Heart left ventricle (tissue), 13 donors: ENCODE measurements around the gene LCK.
A peak's percentile ranks its signal among the peaks of the same experiment; 100 is the strongest.

Experiments used
- POLR2A ChIP-seq, 2 donors: fragments of 450-650 bp; IDR thresholded peaks; one replicate each; pipeline ENCODE4 v1.6.1; 2017; ENCODE audit warnings: antibody characterized with exemption in 2 of 2, mild to moderate bottlenecking in 2 of 2, moderate library complexity in 2 of 2
- TF ChIP-seq, protein P1 (sequence below), 12 donors: fragments of 200-600 bp; sonication (generic) in 4 of 12; IDR thresholded peaks; one replicate each; pipeline versions ENCODE4 v1.5.0 to v1.8.0; 2018 to 2022; ENCODE audit warnings: antibody characterized with exemption in 12 of 12, mild to moderate bottlenecking in 5 of 12
- donor health status: ischemic (EF 13 %, LVEDD 7.1; RV severe dilation, severe dysfunction).
- donor health status: DM: no; HTN: yes; CAD: no.
- donor health status: DM: no; HTN: no; CAD: no.
- donor health status: ischemic (EF 25% LVEDD 6.9; RV normal size, moderate dysfunction).
- donor health status: ischemic (EF 25% LVEDD 5.7; RV mildly dilated, moderate dysfunction).
- donor health status: ischemic (EF 35%, LVEDD 5.7; RV mildly dilated, moderate dysfunction).
- donor health status: nonischemic (EF 11% LVEDD 7.7; RV severe dilation, severe dysfunction).
- donor health status: DM: yes; HTN: yes; CAD: no.
- donor health status: PGD.
- donor health status: ischemic (EF 29% LVEDD 5.4; RV normal size, mild dysfunction).
- donor health status: nonischemic (EF 23%, LVEDD 6.1; RV moderate dilation, normal function).

DNA sequence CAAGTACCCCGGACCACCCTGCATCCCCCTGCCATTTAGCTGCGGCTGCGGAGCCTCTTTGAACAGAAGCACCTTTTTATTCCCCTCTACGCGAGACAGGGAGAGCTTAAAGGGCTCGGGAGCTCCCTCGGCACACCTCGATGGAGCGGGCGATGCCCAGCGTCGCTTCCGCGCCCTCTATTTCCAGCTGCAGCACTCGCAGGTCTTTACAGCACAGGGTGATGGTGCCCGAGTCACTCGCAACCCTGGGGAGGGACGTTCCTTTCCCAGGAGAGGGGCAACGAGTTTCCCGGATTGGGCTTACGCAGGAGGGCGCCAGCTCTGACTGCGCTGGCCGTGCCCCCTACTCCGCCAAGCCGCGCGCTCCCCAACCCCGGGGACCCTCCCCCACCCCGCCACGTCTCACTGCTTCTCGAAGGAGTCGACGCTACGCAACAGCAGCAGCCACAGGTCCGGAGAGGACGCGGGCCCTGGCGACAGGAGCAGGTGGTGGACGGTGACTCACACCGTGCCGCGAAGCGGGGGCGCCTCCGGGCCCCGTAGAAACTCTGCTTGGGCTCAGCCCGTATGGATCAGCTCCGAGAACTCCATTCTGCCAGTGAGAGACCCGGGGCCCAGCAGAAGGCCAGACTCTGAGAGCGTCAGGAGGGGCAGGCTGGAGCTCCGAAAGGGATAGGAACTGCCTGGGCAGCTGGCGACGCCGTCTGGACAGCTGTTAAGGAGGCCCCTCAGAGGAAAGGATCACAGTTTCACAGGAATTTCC is 9.9 kb upstream of the LCK start:
- TF ChIP-seq, protein P1, sequence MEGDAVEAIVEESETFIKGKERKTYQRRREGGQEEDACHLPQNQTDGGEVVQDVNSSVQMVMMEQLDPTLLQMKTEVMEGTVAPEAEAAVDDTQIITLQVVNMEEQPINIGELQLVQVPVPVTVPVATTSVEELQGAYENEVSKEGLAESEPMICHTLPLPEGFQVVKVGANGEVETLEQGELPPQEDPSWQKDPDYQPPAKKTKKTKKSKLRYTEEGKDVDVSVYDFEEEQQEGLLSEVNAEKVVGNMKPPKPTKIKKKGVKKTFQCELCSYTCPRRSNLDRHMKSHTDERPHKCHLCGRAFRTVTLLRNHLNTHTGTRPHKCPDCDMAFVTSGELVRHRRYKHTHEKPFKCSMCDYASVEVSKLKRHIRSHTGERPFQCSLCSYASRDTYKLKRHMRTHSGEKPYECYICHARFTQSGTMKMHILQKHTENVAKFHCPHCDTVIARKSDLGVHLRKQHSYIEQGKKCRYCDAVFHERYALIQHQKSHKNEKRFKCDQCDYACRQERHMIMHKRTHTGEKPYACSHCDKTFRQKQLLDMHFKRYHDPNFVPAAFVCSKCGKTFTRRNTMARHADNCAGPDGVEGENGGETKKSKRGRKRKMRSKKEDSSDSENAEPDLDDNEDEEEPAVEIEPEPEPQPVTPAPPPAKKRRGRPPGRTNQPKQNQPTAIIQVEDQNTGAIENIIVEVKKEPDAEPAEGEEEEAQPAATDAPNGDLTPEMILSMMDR (IDR thresholded peaks at IDR 0.05) = no peak
- peak in 1 of 2 donors; percentile 19 for TF ChIP-seq POLR2A (IDR thresholded peaks at IDR 0.05)
